Measurements from ENCODE around the gene TMEM190. TPM values are rescaled to one million over a fixed set of nuclear protein-coding genes. Genes with fewer than 3 reads are reported as not detected.
"Not testable (repeated sequence)": the region's sequence is repeated elsewhere in the genome, so short reads cannot be mapped to it uniquely, and the experiment has no call there.

The TMEM190 gene
- total RNA-seq, 1 donor, result not detected

DNA sequence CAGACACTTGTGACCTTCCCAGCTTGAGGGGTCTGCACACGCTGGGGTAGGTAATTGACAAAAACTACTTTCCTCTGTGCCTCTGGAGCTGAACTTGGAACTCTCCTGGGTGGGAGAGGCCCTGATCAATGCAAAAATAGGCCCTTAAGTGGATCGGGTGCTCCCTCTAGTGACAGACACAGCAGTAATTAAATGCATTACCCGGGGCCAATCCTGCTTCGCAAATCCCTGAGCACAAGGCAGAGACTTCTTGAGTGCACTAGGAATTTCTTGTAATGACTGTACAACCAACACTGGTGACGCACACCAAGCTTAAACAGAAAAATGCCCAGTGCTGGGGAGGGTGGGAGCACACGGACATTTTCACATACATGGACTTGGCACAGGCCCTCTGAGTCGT is 41.6 kb downstream of the TMEM190 start:
- peak; percentile 85 for DNase-seq (ENCODE audit: low read depth)
- TF ChIP-seq, protein P1, sequence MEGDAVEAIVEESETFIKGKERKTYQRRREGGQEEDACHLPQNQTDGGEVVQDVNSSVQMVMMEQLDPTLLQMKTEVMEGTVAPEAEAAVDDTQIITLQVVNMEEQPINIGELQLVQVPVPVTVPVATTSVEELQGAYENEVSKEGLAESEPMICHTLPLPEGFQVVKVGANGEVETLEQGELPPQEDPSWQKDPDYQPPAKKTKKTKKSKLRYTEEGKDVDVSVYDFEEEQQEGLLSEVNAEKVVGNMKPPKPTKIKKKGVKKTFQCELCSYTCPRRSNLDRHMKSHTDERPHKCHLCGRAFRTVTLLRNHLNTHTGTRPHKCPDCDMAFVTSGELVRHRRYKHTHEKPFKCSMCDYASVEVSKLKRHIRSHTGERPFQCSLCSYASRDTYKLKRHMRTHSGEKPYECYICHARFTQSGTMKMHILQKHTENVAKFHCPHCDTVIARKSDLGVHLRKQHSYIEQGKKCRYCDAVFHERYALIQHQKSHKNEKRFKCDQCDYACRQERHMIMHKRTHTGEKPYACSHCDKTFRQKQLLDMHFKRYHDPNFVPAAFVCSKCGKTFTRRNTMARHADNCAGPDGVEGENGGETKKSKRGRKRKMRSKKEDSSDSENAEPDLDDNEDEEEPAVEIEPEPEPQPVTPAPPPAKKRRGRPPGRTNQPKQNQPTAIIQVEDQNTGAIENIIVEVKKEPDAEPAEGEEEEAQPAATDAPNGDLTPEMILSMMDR (IDR thresholded peaks at IDR 0.05; ENCODE audit: insufficient read depth, low read depth, low read length), result peak; percentile 78
- no peak overlapping the region for H3K4me3 ChIP-seq (ENCODE audit: low read depth, low read length)

DNA sequence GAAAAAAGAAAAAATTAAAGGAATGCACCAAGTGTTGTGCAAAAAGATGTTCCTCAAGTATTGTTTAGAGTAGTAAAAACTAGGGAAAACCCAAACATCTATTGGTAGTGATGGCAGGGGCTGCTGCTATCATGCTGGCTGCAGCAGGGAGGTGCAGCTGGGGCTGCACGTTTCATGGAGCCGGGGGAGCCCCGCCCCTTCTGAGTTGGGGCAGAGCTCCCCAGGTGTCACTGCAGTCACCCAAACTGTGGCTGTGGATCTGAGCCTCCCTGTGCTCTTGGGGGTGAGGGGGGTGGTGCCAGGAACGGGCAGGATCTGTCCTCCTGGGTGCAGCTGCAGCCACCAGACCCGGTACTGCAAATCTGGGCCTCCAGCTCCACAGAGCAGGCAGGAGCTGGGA is 42.5 kb downstream of the TMEM190 start:
- TF ChIP-seq, protein P1 (IDR thresholded peaks at IDR 0.05; ENCODE audit: insufficient read depth, low read depth, low read length), result no peak
- H3K4me3 ChIP-seq (ENCODE audit: low read depth, low read length), result no peak overlapping the region
- no peak for DNase-seq (ENCODE audit: low read depth)

DNA sequence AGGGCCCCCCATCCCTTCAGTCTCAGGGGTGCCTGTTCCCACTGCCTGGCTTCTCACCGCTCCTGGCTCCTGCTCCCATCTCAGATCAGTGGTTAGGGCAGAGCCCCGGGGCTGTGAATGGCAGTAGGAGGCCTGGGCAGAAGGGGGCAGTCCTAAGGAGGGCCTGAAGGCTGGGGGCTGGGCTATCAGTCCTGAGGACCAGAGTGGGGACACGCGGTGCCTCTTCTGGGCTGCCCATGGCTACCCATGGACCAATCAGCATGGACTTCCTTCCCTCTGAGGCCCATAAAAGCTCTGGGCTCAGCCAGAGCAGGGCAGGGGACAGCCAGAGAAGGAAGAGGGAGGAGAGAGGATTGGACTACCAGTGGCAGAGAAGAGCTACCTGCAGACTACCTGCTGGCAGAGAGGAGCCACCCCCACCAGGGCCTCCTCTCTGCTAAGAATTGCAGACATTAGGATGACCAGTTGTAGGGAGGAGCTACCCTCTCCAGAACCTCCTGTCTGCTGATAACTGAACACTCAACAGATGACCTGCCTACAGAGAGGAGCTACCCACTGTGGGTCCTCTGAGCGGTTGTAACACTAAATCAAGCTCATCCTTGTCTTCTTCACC is 43.1 kb downstream of the TMEM190 start:
- H3K4me3 ChIP-seq (ENCODE audit: low read depth, low read length), result no peak overlapping the region
- no peak for DNase-seq (ENCODE audit: low read depth)
- TF ChIP-seq, protein P1 (IDR thresholded peaks at IDR 0.05; ENCODE audit: insufficient read depth, low read depth, low read length), result no peak

DNA sequence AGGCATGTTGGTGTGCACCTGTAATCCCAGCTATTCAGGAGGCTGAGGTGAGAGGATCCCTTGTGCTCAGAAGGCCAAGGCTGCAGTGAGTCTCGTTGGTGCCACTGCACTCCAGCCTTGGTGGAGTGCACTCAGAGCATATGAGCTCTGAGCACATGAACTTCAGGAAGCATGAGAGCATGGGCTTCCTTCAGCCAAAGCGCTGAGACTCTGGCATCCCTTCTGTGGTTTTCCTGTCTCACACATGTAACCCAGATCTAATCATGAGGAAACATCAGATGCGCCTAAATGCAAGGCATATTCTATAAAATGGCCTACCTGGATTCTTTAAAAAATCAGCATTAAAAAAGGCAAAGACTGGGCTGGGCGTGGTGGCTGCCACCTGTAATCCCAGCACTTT is 44.7 kb downstream of the TMEM190 start:
- not testable (repeated sequence) for H3K4me3 ChIP-seq (ENCODE audit: low read depth, low read length)

DNA sequence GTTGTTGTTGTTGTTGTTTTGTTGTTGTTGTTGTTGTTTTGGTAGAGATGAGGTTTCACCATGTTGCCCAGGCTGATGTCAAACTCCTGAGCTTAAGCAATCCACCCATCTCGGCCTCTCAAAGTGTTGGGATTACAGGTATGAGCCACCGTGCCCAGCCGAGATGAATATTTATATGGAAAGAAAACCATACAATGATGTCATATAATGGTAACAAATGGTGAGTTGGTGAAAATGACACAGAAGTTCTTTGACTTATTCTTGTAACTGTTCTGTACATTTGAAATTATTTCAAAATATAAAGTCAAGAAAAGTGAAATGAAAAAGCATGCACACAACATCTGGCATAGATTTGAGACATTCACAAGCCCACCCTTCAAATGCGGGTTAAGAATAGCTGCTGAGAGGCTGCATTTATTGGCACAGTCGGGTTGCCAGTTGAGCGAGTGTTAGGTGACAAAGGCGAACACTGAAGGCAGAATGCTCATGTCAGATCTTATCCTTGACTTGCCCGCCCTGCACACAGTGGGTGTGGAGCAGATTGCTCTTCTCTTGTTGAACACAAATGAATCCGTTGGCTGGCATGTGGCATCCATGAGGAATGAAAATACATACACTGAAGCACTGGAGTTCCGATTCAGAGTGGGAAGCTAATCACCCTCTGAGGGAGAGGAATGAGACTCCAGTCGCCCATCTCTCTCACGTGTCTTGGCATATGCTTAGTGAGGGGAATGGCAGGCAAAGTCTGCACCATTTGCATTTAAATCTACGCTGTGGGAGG is 46.8 kb downstream of the TMEM190 start:
- TF ChIP-seq, protein P1 (IDR thresholded peaks at IDR 0.05; ENCODE audit: insufficient read depth, low read depth, low read length), result no peak
- DNase-seq (ENCODE audit: low read depth), result no peak
- no peak overlapping the region for H3K4me3 ChIP-seq (ENCODE audit: low read depth, low read length)

More for the DNA sequence above, 44.7 kb downstream of the TMEM190 start:
- DNase-seq (ENCODE audit: low read depth), result not testable (repeated sequence)

DNA sequence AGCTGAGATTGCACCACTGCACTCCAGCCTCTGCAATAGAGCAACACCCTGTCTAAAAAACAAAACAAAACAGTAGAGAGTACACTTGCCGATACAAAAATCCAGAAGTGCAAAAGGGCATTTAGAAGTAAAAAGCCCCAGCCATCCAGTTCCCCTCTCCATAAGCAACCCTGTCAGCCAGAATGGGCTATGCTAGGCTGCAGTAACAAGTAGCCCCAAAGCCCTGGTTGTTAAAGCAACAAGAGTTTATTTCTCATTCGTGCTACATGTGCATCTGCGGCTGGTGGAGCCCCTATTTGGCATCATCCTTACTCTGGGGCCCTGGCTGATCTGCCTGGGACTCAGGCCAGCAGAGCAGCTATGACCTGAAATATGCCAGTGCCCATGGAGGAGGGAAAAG is 47.9 kb downstream of the TMEM190 start:
- no peak for DNase-seq (ENCODE audit: low read depth)
- TF ChIP-seq, protein P1 (IDR thresholded peaks at IDR 0.05; ENCODE audit: insufficient read depth, low read depth, low read length), result no peak
- H3K4me3 ChIP-seq (ENCODE audit: low read depth, low read length), result no peak overlapping the region

DNA sequence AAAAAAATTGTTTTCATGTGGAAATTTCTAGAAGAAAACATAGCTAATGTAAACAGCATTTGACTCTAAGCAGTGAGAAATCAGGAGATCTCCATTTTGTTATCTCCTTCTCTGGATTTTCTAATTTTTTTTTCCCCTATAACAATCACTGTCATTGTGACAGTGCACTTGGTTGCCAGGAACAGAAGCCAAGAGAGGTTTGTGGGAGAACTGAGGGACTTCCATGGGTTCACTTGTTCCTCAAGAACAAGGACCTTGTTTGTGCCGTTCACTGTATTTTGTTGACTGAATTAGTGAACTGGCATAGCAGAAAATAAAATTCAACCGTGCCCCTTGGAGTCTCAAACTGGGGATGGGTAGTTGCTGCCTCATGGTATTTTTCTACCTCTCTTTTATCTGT is 49.4 kb downstream of the TMEM190 start:
- DNase-seq (ENCODE audit: low read depth), result no peak
- H3K4me3 ChIP-seq (ENCODE audit: low read depth, low read length), result no peak overlapping the region
- TF ChIP-seq, protein P1 (IDR thresholded peaks at IDR 0.05; ENCODE audit: insufficient read depth, low read depth, low read length), result no peak

Other genes with a start within 250 kb of the TMEM190 start
- under 0.01 and 0.64 TPM in 2 replicates for gene TNNT1, start 227.6 kb upstream of the TMEM190 start, total RNA-seq
- gene TNNI3, start 219.1 kb upstream of the TMEM190 start, total RNA-seq, result not detected in 2 replicates
- under 0.01 TPM in 1 of 2 replicates, not detected in the other for gene DNAAF3, start 210.2 kb upstream of the TMEM190 start, total RNA-seq
- under 0.01 and 0.86 TPM in 2 replicates for gene SYT5, start 196.5 kb upstream of the TMEM190 start, total RNA-seq
- 3.9 and 7.1 TPM in 2 replicates for gene PTPRH, start 167.3 kb upstream of the TMEM190 start, total RNA-seq
- gene TMEM86B, start 148.1 kb upstream of the TMEM190 start, total RNA-seq, result 1.6 and 1.7 TPM in 2 replicates
- 35.1 and 38.9 TPM in 2 replicates for gene PPP6R1, start 117.8 kb upstream of the TMEM190 start, total RNA-seq
- gene HSPBP1, start 96.7 kb upstream of the TMEM190 start, total RNA-seq, result 25.0 and 31.9 TPM in 2 replicates
- 5.6 and 6.1 TPM in 2 replicates for gene BRSK1, start 92.8 kb upstream of the TMEM190 start, total RNA-seq
- gene TMEM150B, start 51.5 kb upstream of the TMEM190 start, total RNA-seq, result not detected in 2 replicates
- 6.9 and 8.7 TPM in 2 replicates for gene KMT5C, start 37.0 kb upstream of the TMEM190 start, total RNA-seq
- under 0.01 TPM in 1 of 2 replicates, not detected in the other for gene COX6B2, start 22.1 kb upstream of the TMEM190 start, total RNA-seq
- not detected in 2 replicates for gene GARIN5B, start 13.6 kb upstream of the TMEM190 start, total RNA-seq
- gene IL11, start 6.4 kb upstream of the TMEM190 start, total RNA-seq, result 3.0 and 5.2 TPM in 2 replicates
- gene TMEM238, start 7.5 kb downstream of the TMEM190 start, total RNA-seq, result not detected in 2 replicates
- gene RPL28, start 9.1 kb downstream of the TMEM190 start, total RNA-seq, result 124 and 164 TPM in 2 replicates
- 108 and 155 TPM in 2 replicates for gene UBE2S, start 31.0 kb downstream of the TMEM190 start, total RNA-seq
- not detected in 2 replicates for gene SHISA7, start 66.5 kb downstream of the TMEM190 start, total RNA-seq
- 57.9 and 74.4 TPM in 2 replicates for gene ISOC2, start 84.8 kb downstream of the TMEM190 start, total RNA-seq
- not detected in 2 replicates for gene C19orf85, start 87.9 kb downstream of the TMEM190 start, total RNA-seq
- gene ZNF628, start 99.8 kb downstream of the TMEM190 start, total RNA-seq, result 0.86 and 2.6 TPM in 2 replicates
- gene NAT14, start 108.4 kb downstream of the TMEM190 start, total RNA-seq, result 18.1 and 20.3 TPM in 2 replicates
- gene SSC5D, start 111.6 kb downstream of the TMEM190 start, total RNA-seq, result 21.2 and 23.2 TPM in 2 replicates
- not detected in 2 replicates for gene SBK2, start 160.3 kb downstream of the TMEM190 start, total RNA-seq
- under 0.01 TPM in 2 replicates for gene SBK3, start 168.7 kb downstream of the TMEM190 start, total RNA-seq
- gene ZNF579, start 204.0 kb downstream of the TMEM190 start, total RNA-seq, result 5.6 and 7.7 TPM in 2 replicates
- gene FIZ1, start 222.7 kb downstream of the TMEM190 start, total RNA-seq, result 4.3 and 5.2 TPM in 2 replicates
- gene ZNF524, start 223.5 kb downstream of the TMEM190 start, total RNA-seq, result 4.7 and 6.4 TPM in 2 replicates
- 1.3 and 1.9 TPM in 2 replicates for gene ZNF865, start 228.8 kb downstream of the TMEM190 start, total RNA-seq
- 5.6 and 7.4 TPM in 2 replicates for gene ZNF784, start 247.7 kb downstream of the TMEM190 start, total RNA-seq

Measured in fibroblast of villous mesenchyme (primary cell).